ENCODE results near the gene FLACC1.

Gene FLACC1

DNA sequence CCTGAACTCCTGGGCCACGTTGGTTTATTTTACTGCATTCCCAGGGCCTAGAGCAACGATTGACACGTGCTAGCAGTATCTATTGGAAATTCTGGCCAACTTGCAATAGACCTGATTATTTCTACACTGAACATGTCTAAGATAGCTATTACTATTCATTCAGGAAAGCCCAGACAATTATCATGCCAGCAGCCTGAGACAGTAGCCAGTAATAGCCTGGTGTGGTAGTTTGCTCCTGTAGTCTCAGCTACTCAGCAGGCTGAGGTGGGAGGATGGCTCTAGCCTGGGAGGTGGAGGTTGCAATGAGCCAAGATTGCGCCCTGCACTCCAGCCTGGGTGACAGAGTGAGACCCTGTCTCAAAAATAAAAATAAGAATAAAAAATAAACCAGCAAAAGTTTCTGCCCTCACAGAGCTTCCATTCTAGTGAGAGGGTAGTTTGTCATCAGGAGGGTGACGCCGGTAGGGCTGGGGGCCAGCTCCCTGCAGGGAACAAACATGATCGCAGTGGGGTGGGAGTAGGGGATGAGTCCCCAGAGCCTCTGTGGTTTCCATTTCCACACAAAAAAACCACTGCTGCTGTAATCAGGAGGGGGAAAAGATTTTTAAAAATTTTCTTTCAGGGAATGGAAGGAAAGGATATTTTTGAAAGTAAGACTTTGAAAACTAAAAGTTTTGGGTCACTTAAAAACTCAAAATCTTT lies 92.5 kb downstream of the FLACC1 start:
- Histone ChIP-seq H3K4me1 (ENCODE audit: control insufficient read depth, insufficient read depth, low read length, poor library complexity, severe bottlenecking) (peaks cover 6% of the 10 kb centered on the region), H3K9me3 (ENCODE audit: control insufficient read depth, low read length) (no peaks in the 10 kb centered on the region), H3K27ac (ENCODE audit: low read depth, low read length, severe bottlenecking) (no peak overlapping the region), H3K4me3 (ENCODE audit: extremely low read depth, insufficient read depth, low read length, poor library complexity, severe bottlenecking) (no peak overlapping the region), H3K36me3 (ENCODE audit: control insufficient read depth, insufficient read depth, low read length) (peaks cover 11% of the 10 kb centered on the region)
- 94 to 95% methylated on average over 3 to 4 of the region's 7 CpGs for WGBS, 2 experiments (ENCODE audit: insufficient coverage in 2 of 2)

DNA sequence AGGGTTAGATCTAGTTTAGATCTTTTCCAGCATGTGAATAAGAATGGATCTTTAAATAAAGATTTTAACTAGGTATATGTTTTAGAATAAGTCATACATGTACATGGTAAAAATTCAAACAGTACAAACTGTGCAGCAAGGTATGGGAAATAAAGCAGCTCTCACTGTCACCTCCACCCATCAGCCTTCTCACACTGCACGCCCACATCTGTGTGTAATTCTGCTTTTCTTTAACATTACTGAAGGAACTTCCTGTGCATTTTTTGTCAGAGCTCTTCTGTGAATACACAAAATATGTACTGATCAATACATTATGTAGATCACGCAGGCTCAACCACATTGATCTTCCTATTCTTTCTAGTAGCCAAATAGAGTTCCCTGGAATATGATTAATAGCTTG lies 93.4 kb downstream of the FLACC1 start:
- no peak overlapping the region for H3K27ac ChIP-seq (ENCODE audit: low read depth, low read length, severe bottlenecking)
- H3K4me3 ChIP-seq (ENCODE audit: extremely low read depth, insufficient read depth, low read length, poor library complexity, severe bottlenecking) = no peak overlapping the region
- H3K9me3 ChIP-seq (ENCODE audit: control insufficient read depth, low read length) = no peaks in the 10 kb centered on the region
- WGBS, 2 experiments (ENCODE audit: insufficient coverage in 2 of 2) = 86% methylated on average over 1 of the region's 2 CpGs; no CpG with 5 or more reads in 1 of the 2 experiments
- H3K4me1 ChIP-seq (ENCODE audit: control insufficient read depth, insufficient read depth, low read length, poor library complexity, severe bottlenecking) = peaks cover 6% of the 10 kb centered on the region
- peaks cover 11% of the 10 kb centered on the region for H3K36me3 ChIP-seq (ENCODE audit: control insufficient read depth, insufficient read depth, low read length)

DNA sequence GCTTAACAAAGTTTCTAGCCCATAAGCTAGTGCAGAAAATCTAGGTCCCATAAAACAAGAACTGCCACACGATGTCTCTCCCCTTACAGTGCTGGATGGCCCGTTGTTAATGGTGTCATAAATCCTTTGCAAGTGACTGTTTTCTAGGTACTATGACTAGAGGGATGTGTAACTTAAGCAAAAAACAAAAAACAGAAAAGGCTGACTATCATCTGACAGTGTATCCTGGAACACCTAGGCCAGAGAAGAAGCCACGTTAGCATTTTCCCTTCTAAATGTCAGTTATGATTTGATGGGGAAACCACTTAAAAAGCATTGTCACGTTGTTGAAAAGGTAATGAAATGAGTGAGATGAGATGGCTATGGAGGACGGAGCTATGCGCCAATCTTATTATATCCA lies 94.4 kb downstream of the FLACC1 start:
- H3K4me3 ChIP-seq (ENCODE audit: extremely low read depth, insufficient read depth, low read length, poor library complexity, severe bottlenecking) = no peak overlapping the region
- H3K36me3 ChIP-seq (ENCODE audit: control insufficient read depth, insufficient read depth, low read length) = peaks cover 9% of the 10 kb centered on the region
- WGBS, 2 experiments (ENCODE audit: insufficient coverage in 2 of 2) = 67 to 86% methylated on average over 1 of the region's 6 CpGs
- no peaks in the 10 kb centered on the region for H3K9me3 ChIP-seq (ENCODE audit: control insufficient read depth, low read length)
- peaks cover 6% of the 10 kb centered on the region for H3K4me1 ChIP-seq (ENCODE audit: control insufficient read depth, insufficient read depth, low read length, poor library complexity, severe bottlenecking)
- no peak overlapping the region for H3K27ac ChIP-seq (ENCODE audit: low read depth, low read length, severe bottlenecking)

DNA sequence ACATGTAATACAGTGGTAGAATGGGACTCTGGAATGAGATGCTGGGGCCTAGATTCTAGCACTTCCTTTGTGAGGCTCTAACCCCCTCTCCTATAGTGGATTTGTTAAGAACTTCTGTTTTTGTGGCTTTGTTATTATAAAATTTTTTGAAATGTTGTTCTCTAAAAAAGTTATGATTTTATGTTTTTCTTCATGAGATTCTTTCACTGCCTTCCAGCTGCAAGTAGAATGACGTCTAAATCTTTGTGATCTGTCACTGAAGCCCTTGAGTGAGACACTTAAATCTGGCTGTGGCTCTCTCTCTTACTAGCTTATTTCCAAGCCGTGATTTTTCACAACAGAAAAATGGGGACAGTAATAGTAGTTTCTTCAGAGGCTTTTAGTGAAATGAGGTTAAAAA lies 95.2 kb downstream of the FLACC1 start:
- Histone ChIP-seq H3K27ac (ENCODE audit: low read depth, low read length, severe bottlenecking) (no peak overlapping the region), H3K36me3 (ENCODE audit: control insufficient read depth, insufficient read depth, low read length) (peaks cover 4% of the 10 kb centered on the region), H3K4me1 (ENCODE audit: control insufficient read depth, insufficient read depth, low read length, poor library complexity, severe bottlenecking) (peaks cover 11% of the 10 kb centered on the region), H3K4me3 (ENCODE audit: extremely low read depth, insufficient read depth, low read length, poor library complexity, severe bottlenecking) (no peak overlapping the region), H3K9me3 (ENCODE audit: control insufficient read depth, low read length) (no peaks in the 10 kb centered on the region)
- WGBS, 2 experiments (ENCODE audit: insufficient coverage in 2 of 2) = 60 to 100% methylated on average over 1 of the region's 2 CpGs

DNA sequence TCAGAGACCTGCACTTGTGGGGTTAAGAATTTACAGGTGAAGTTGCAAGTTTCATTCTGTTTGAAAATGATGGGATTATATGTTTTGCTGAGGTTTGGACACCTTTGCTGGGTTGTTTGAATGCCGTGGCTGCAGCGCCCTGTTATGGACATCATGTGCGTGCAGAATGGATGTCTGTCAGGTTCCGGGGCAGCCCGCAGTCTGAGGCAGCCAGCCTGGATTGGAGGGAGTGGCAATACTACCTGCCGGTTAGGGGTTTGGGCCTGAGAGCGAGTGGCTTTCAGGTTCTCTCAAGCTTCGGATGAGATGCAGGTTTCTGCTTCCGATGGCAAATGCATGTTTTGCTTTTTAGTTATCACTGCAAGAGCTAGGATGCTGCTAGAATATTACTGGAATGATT lies 95.7 kb downstream of the FLACC1 start:
- WGBS, 2 experiments (ENCODE audit: insufficient coverage in 2 of 2) = 94 to 95% methylated on average over 9 of the region's 9 CpGs
- H3K27ac ChIP-seq (ENCODE audit: low read depth, low read length, severe bottlenecking) = no peak overlapping the region
- H3K9me3 ChIP-seq (ENCODE audit: control insufficient read depth, low read length) = no peaks in the 10 kb centered on the region
- peaks cover 11% of the 10 kb centered on the region for H3K4me1 ChIP-seq (ENCODE audit: control insufficient read depth, insufficient read depth, low read length, poor library complexity, severe bottlenecking)
- peaks cover under 1% of the 10 kb centered on the region for H3K36me3 ChIP-seq (ENCODE audit: control insufficient read depth, insufficient read depth, low read length)
- no peak overlapping the region for H3K4me3 ChIP-seq (ENCODE audit: extremely low read depth, insufficient read depth, low read length, poor library complexity, severe bottlenecking)

DNA sequence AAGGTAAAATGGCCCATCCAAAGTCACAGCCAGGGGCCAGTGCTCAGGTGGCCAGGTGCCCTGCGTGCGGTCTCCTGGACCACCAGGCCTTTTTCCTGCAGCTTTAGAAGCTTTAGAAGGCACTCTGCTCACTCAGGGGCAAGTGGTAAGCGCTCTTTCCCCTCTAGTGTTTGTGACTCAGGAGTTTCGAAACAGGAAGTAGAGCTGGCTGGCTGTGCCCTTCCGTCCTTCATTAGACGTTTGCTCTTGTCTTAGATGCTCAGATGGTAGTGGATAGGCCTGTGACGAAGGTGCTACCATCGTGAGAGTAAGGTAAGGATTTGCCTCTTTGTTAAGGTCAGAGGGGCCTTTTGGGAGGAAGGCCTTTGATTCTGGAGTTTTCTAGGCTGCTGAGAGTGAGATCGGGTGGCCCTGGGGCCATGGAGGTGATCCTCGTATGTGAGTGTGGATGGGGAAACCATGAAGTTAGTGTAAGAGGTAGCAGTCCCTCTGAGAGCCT lies 96.8 kb downstream of the FLACC1 start, which contains the start of gene CASP8:
CASP8 (plus strand) TSS at position 235 of the 499 bp plus-strand sequence. CDS start 5,951 bp downstream, outside the sequence.
- Histone ChIP-seq H3K4me1 (ENCODE audit: control insufficient read depth, insufficient read depth, low read length, poor library complexity, severe bottlenecking) (peaks cover 11% of the 10 kb centered on the region), H3K36me3 (ENCODE audit: control insufficient read depth, insufficient read depth, low read length) (no peaks in the 10 kb centered on the region), H3K27ac (ENCODE audit: low read depth, low read length, severe bottlenecking) (no peak within 1 kb of the TSS), H3K4me3 (ENCODE audit: extremely low read depth, insufficient read depth, low read length, poor library complexity, severe bottlenecking) (peak within 1 kb of the TSS; percentile 54), H3K9me3 (ENCODE audit: control insufficient read depth, low read length) (no peaks in the 10 kb centered on the region)
- 88 to 98% methylated on average over 9 to 10 of the region's 10 CpGs for WGBS, 2 experiments (ENCODE audit: insufficient coverage in 2 of 2)

DNA sequence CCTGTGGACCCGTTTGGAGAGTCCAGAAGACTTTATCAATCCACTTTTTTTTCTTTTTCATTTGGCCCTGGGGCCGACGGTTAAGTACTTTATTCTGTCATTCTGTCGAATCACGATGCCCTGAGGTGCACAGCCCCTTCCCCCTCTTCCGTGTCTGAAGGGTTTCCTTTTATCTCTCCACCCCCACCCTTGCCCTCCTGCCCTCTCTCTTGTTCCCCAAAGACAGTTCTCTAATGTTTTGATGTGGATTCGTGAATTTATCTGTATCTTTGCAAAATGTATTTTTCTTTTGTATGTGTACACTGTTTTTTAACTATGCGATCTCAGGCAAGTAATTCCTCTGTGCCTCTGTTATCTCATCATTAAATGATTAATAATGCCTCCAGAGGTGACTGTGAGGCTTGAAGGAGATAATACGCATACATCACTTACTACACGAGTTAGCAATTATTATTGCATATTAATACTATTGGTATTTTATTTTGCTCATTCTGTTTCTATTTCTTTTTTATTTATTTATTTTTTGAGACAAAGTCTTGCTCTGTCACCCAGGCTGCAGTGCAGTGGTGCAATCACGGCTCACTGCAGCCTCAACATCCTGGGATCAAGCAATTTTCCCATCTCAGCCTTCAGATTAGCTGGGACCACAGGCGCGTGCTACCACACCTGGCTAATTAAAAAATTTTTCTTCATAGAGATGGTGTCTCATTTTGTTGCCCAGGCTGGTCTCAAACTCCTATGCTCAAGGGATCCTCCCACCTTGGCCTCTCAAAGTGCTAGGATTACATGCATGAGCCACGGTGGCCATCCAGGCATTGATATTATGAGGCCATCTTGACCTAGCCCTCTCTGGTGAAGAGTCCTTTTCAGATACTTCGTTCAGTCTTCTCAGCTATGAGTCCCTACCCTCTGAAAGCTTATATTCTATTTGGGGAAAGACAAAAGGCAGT lies 98.2 kb downstream of the FLACC1 start:
- Histone ChIP-seq H3K4me3 (ENCODE audit: extremely low read depth, insufficient read depth, low read length, poor library complexity, severe bottlenecking) (peak overlapping the region; percentile 54), H3K4me1 (ENCODE audit: control insufficient read depth, insufficient read depth, low read length, poor library complexity, severe bottlenecking) (peaks cover 11% of the 10 kb centered on the region)
- 34 to 48% methylated on average over 9 to 10 of the region's 15 CpGs for WGBS, 2 experiments (ENCODE audit: insufficient coverage in 2 of 2)

DNA sequence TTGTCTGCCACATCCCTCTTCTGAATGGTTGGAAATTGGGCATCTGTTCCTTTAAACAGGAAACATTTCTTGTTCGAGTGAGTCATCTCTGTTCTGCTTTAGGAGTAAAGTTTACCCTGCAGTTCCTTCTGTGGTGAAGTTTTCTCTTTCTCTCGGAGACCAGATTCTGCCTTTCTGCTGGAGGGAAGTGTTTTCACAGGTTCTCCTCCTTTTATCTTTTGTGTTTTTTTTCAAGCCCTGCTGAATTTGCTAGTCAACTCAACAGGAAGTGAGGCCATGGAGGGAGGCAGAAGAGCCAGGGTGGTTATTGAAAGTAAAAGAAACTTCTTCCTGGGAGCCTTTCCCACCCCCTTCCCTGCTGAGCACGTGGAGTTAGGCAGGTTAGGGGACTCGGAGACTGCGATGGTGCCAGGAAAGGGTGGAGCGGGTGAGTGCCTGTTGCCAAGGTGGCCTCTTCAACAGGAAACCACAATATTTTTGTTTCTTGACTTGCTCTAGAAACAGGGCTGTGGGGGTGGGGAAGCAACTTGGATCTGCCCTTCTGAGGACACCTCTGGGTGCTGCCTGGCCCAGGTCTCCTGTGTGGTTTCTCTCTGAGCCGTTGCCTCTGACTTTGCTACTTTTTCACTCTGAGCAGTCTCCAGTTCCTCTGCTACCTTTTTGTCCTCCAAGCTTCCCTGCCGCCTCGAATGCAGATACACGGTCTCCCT lies 99.0 kb downstream of the FLACC1 start:
- 15 to 24% methylated on average over 5 of the region's 10 CpGs for WGBS, 2 experiments (ENCODE audit: insufficient coverage in 2 of 2)
- H3K4me1 ChIP-seq (ENCODE audit: control insufficient read depth, insufficient read depth, low read length, poor library complexity, severe bottlenecking) = peaks cover 11% of the 10 kb centered on the region
- H3K27ac ChIP-seq (ENCODE audit: low read depth, low read length, severe bottlenecking) = peak overlapping the region; percentile 95
- peak overlapping the region; percentile 54 for H3K4me3 ChIP-seq (ENCODE audit: extremely low read depth, insufficient read depth, low read length, poor library complexity, severe bottlenecking)
- H3K9me3 ChIP-seq (ENCODE audit: control insufficient read depth, low read length) = no peaks in the 10 kb centered on the region
- H3K36me3 ChIP-seq (ENCODE audit: control insufficient read depth, insufficient read depth, low read length) = no peaks in the 10 kb centered on the region

More for the DNA sequence above, 98.2 kb downstream of the FLACC1 start:
- Histone ChIP-seq H3K9me3 (ENCODE audit: control insufficient read depth, low read length) (no peaks in the 10 kb centered on the region), H3K36me3 (ENCODE audit: control insufficient read depth, insufficient read depth, low read length) (no peaks in the 10 kb centered on the region), H3K27ac (ENCODE audit: low read depth, low read length, severe bottlenecking) (peak overlapping the region; percentile 95)

DNA sequence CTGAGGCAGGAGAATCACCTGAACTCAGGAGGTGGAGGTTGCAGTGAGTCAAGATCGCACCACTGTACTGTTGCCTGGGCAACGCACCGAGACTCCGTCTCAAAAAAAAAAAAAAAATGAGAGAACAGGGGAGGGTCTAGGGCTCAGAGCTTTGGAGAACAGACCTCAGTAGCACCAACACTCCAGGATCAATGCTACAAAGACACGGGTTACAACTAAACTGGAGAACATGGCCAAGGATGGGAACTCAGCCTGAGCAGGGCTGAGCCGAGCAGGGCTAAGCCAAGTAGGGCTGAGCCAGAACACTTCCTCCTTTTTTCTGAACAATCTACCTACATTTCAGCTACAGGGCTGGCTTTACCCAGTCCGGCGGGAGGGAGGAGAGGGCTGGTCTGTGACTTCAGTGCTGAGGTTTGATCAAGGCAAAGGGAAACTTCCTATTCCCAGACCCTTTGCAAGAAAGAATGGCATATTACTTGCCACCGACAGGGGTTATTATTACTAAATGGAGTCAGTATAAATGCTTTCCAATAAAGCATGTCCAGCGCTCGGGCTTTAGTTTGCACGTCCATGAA lies 99.7 kb downstream of the FLACC1 start:
- 58 to 65% methylated on average over 4 to 8 of the region's 12 CpGs for WGBS, 2 experiments (ENCODE audit: insufficient coverage in 2 of 2)
- Histone ChIP-seq H3K27ac (ENCODE audit: low read depth, low read length, severe bottlenecking) (peak overlapping the region; percentile 95), H3K4me3 (ENCODE audit: extremely low read depth, insufficient read depth, low read length, poor library complexity, severe bottlenecking) (peak overlapping the region; percentile 54)

DNA sequence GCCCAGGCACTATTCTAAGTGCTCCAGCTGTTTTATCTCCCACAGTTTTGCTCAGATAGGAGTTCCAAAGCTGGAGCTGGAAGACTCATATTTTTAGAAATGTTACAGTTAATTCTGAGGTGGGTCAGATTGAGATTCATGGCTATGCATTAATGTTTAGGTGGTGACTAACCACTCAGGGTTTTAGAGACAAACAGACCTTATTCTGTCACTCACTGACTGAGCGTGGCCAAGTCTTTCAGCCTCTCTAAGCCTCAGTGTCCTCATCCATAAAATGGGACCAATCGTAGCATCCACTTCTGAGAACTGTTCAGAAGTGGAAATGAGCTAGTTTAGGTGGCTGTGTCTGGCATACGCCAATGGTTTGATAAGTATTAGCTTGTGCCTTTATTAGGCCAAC lies 101.1 kb downstream of the FLACC1 start:
- Histone ChIP-seq H3K27ac (ENCODE audit: low read depth, low read length, severe bottlenecking) (no peak overlapping the region), H3K9me3 (ENCODE audit: control insufficient read depth, low read length) (no peaks in the 10 kb centered on the region), H3K36me3 (ENCODE audit: control insufficient read depth, insufficient read depth, low read length) (no peaks in the 10 kb centered on the region), H3K4me3 (ENCODE audit: extremely low read depth, insufficient read depth, low read length, poor library complexity, severe bottlenecking) (no peak overlapping the region), H3K4me1 (ENCODE audit: control insufficient read depth, insufficient read depth, low read length, poor library complexity, severe bottlenecking) (peaks cover 11% of the 10 kb centered on the region)
- 90 to 100% methylated on average over 1 to 2 of the region's 3 CpGs for WGBS, 2 experiments (ENCODE audit: insufficient coverage in 2 of 2)

More for the DNA sequence above, 99.7 kb downstream of the FLACC1 start:
- H3K4me1 ChIP-seq (ENCODE audit: control insufficient read depth, insufficient read depth, low read length, poor library complexity, severe bottlenecking) = peaks cover 11% of the 10 kb centered on the region
- no peaks in the 10 kb centered on the region for H3K36me3 ChIP-seq (ENCODE audit: control insufficient read depth, insufficient read depth, low read length)
- H3K9me3 ChIP-seq (ENCODE audit: control insufficient read depth, low read length) = no peaks in the 10 kb centered on the region

All from mesodermal cell (in vitro differentiated cells).